CD4-positive, alpha-beta T cell treated with Interferon alpha-2 for 1 hour (primary cell): ENCODE results near the gene MUC6.

Experiments
- DNase-seq, 2 donors: peaks; one replicate each; pipeline ENCODE4 v3.0.0-alpha.2; 2020 to 2022

The MUC6 gene

GRCh38 chr11:1050581-1051355 is 14.2 kb upstream of the MUC6 start:
- DNase-seq = peak; percentile 67 to 79

DNA sequence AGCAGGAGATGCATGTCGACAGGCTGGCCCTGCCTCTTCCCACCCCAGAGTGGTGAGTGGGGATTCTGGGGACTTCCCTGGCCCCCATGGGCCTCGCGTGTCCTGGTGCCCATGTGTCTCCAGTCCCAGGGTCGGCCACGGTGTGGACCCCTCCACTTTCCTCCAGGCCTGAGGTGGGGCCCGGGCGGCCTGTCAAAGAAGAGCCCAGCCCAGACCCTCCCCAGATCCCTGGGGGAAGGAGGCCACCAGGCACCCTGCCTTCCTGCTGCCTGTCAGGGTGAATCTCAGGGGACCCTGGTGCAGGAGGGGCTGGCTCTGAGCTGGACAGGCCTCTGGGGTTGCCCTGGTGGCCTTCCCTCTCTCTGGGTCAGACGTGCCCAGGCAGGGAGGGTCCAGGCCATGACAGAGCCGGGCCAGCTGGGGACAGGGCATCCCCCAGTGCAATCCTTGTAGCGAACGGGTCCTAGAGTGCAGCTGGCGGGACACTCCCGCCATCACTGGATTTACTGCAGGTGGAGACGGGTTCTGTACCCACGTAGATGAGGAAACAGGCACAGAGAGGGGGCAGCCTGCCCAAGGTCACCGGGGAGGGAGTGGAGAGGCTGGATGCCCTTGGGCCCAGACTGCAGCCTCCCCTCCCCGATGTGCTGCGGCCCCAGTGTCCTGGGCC is 13.5 kb upstream of the MUC6 start:
- no peak for DNase-seq

- no peak for DNase-seq
Observed at GRCh38 chr11:1049431-1049891, 12.9 kb upstream of the MUC6 start.

DNA sequence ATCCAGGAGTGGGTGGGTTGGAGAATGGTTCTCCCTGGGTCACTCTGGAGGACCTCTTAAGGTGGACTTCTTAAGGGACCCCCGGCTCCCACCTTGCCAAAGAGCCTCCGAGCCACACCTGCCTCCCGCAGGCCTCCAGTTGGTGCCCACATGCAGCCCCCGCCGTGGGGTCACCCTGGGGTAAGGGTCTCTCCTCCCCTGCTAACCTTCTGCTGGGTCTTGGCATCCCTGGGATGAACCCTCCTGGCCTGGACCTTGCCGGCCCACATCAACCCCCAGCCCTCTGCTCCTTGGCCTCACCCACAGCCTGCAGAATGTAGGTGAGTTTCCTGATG is 12.5 kb upstream of the MUC6 start:
- DNase-seq = no peak

DNA sequence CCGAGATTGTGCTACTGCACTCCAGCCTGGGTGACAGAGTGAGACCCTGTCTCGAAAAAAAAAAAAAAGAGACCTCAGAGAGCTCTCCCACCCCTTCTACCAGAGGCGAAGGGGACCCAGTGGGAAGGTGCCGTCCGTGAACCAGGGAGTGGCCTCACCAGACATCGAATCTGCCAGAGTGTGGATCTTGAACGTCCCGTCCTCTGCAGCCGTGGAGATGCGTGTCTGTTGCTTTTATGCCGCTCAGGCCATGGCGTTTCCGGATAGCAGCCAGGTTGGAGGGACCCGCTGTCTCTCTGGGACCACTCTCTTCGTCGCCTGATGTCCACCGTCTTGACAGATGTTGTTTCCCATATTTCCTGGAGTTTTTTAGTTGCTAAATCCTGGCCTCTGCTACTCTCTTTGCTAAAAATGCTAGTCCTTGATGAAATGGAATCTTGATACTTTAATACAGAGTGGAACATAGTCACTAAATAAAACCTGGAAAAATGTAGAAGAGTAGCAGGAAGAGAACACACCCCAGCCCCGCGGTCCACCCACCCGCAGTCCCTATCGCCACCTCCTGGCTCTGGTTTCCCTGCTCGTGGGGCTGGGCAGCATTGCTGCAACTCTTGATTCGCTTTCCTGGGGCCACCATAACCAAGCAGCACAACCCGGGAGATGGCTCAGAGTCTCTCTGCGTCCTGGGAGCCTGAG is 12.0 kb upstream of the MUC6 start:
- no peak for DNase-seq

- DNase-seq = no peak
Observed at GRCh38 chr11:1047595-1048156, 11.2 kb upstream of the MUC6 start.

GRCh38 chr11:1044160-1044559 is 7.6 kb upstream of the MUC6 start:
- no peak for DNase-seq

- DNase-seq = no peak
Observed at GRCh38 chr11:1043563-1044096, 7.1 kb upstream of the MUC6 start.

DNA sequence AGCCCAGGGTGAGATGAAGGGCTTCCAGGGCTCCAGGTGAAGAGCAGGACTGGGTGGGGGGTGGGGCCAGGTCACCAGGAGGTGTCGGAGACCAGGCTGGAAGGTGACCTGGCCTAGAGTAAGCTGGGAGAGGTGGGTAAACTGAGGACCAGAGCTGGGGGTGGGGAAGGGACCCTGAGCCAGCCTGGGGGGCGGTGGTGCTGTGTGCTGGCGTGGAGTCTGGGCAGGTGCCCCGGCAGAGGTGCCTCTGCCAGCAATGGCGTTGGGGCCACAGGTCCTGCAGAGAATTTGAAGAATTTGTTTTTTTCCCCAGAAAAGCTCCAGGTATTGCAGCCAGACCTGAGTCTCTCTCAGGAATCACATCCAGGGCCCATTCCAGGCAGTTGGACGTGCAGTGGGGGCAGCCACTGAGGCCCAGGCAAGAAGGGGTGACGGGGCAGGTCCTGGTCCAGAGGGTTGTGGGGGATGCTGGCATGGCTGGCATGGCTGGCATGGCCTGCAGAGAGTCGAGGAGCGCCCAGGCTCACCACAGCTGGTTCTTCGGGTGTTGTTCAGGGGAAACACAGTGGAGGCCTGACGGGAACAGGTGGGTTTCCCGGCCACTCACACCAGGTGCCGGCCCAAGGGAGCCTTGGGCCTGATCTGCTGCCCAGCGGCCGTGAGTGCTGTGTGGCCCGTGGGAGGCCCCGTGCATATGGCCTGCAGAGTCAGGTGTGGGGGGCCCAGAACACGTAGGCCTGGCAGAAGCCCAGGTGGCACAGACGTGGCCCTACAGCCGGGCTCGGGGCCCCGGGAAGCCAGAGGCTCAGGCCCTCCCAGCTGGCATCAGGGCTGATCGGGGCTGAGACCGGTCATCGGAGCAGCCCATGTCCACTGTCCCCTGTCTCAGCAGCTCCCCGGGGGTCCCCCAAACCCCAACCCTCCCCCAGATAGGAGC is 6.4 kb upstream of the MUC6 start:
- DNase-seq = no peak

- DNase-seq = no peak
Observed at GRCh38 chr11:1041936-1042608, 5.6 kb upstream of the MUC6 start.

GRCh38 chr11:1041471-1041870 is 5.0 kb upstream of the MUC6 start:
- DNase-seq = no peak

GRCh38 chr11:1041149-1041467 is 4.6 kb upstream of the MUC6 start:
- DNase-seq = no peak

- no peak for DNase-seq
Observed at GRCh38 chr11:1040428-1041148, 4.1 kb upstream of the MUC6 start.

DNA sequence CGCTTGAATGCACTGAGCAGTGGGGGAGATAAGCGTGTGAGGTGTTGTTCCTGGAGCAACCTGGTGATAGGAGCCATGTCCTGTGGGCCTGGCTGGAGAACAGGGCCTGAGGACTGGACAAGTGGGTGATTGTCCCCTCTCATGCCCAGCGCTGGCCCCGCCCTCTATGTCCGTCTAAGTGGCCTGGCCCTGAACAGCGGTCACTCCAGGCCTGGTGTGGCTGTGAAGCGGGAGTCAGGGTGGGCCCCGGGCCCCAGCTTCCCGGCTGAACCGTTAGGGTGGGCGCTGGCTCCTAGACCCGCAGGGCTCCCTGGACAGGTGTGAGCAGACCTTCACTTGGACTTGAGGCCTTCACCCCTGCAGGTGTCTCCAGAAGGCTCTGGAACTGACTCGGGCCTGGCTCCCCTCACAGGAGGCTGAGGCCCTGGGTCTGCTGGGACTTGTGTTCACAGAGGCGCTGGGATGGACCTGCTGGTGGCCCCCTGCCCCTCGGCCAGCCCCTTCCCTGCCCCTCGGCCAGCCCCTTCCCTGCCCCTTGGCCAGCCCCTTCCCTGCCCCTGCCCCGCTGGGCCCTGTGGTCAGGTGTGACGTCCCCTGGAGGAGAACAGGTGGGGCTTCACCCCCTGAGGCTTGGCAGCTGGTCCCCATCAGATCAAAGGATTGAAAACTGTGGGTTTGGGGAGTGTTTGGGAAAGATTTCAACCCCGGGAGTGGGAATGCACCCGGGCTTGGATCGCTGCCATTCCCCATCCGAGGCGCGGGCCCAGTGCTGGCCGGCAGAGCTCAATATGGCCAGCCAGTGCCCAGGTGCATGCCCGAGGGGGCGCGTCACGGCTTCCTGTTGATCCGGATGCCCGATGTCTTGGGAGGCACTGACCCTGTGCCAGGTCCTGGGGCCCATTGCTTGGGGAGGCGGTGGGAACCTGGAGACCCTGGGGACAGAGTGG is 3.2 kb upstream of the MUC6 start:
- DNase-seq = no peak

- no peak for DNase-seq
Observed at GRCh38 chr11:1038921-1039320, 2.4 kb upstream of the MUC6 start.

- no peak for DNase-seq
Observed at GRCh38 chr11:1038361-1038760, 1.8 kb upstream of the MUC6 start.

GRCh38 chr11:1037506-1038055 is 1.1 kb upstream of the MUC6 start:
- DNase-seq = no peak

GRCh38 chr11:1036931-1037330 is 413 bp upstream of the MUC6 start:
- DNase-seq = no peak

DNA sequence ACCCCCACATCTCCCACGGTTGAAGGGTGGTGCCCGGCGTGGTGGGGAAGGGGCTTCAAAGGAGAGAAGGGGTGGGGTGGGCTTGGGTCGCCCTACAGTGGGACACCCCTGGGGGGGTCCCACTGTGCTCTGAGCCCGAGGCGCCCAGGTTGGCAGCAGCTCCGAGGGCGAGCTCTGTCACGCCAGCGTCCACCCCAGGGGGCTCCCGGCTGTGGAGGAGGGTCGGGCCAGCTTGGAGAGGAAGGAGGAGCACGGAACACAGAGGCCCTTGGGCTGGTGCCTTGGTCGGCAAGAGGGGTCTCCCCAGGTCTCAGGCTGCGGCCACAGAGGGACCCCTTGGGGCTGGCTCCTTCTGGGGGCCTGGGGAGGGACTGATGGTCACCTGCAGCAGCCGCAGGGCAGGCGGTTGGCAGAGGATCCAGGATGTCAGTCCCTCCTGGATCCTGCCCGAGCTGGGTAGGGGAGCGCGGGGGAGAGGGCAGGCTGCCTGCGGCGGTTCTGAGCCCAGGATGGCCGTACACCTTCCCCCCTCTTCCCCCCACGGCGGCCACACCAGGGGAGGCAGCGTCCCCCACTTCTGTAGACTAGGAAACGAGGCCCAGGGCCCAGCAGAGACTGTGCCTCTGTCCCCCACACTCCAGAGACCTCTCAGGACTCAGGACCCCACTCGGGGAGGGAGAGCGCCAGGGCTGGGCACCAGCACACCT is 788 bp downstream of the MUC6 start:
- no peak for DNase-seq
